Stomach (tissue), 19 donors: ENCODE results near the gene MMP1. TPM values are rescaled to one million over a fixed set of nuclear protein-coding genes. Genes with fewer than 3 reads are reported as not detected.

Experiments used
- DNase-seq, 2 donors: peaks; one replicate each; pipeline versions ENCODE4 v3.0.0 to v3.0.0-alpha.2; 2013 to 2019
- H3K27ac ChIP-seq, 5 donors: fragments of 200-600 bp in 4 of 5; sonication (generic) in 4 of 5; one replicate each; pipeline ENCODE4 v1.5.1; 2013 to 2019; ENCODE audit warnings: mild to moderate bottlenecking in 1 of 5, moderate library complexity in 1 of 5
- H3K27me3 ChIP-seq, 3 donors: fragments of 200-600 bp; sonication (generic); one replicate each; pipeline ENCODE4 v1.5.1; 2017 to 2019; ENCODE audit warnings: mixed run types in 1 of 3
- H3K36me3 ChIP-seq, 4 donors: fragments of 200-600 bp; sonication (generic); 1 replicate in 3 of 4; 2 replicates in 1 of 4; pipeline ENCODE4 v1.5.1; 2016 to 2019
- H3K4me1 ChIP-seq, 4 donors: fragments of 200-600 bp; sonication (generic); one replicate each; pipeline ENCODE4 v1.5.1; 2016 to 2019
- H3K4me3 ChIP-seq, 4 donors: fragments of 200-600 bp; sonication (generic) in 3 of 4; one replicate each; pipeline ENCODE4 v1.5.1; 2016 to 2019; ENCODE audit warnings: mild to moderate bottlenecking in 1 of 4
- H3K9me3 ChIP-seq, 4 donors: fragments of 200-600 bp; sonication (generic); one replicate each; pipeline ENCODE4 v1.5.1; 2016 to 2019
- CTCF ChIP-seq, 7 experiments: fragments of 450-650 bp in 4 of 7; fragments of 200-600 bp in 3 of 7; sonication (generic) in 3 of 7; IDR thresholded peaks; one replicate each; pipeline ENCODE4 v1.5.1; 2016 to 2019; ENCODE audit warnings: antibody characterized with exemption in 7 of 7, control low read depth in 2 of 7, mild to moderate bottlenecking in 1 of 7
- EP300 ChIP-seq: sonication (generic); formaldehyde crosslinking; IDR thresholded peaks from one replicate; pipeline ENCODE4 v1.6.1; 2017; ENCODE audit warnings: antibody characterized with exemption
- POLR2A ChIP-seq, 4 donors: fragments of 450-650 bp; IDR thresholded peaks; one replicate each; pipeline ENCODE4 v1.6.1; 2016; ENCODE audit warnings: antibody characterized with exemption in 4 of 4, control low read depth in 2 of 4, mild to moderate bottlenecking in 1 of 4, moderate library complexity in 1 of 4
- POLR2AphosphoS5 ChIP-seq, 3 donors: sonication (generic); formaldehyde crosslinking; IDR thresholded peaks; one replicate each; pipeline ENCODE4 v1.6.1; 2016; ENCODE audit warnings: antibody characterized with exemption in 3 of 3
- WGBS, 5 donors: extraction: QIAGEN DNeasy Blood & Tissue Kit in 3 of 5; methylation state at CpG; one replicate each; pipeline versions ENCODE4 v1.1.5 to v1.1.7; 2013 to 2018; 5-methylcytosine and 5-hydroxymethylcytosine counted together
- intact Hi-C: fragments of 100-400 bp; cut with DNase I; formaldehyde crosslinking; loops from one replicate; pipeline ENCODE4 v1.15.1; 2023; ENCODE audit warnings: low total_unique reads
- long read RNA-seq, 10 donors: transcript quantifications; one replicate each; lab custom pipeline, GENCODE V29; 2026
- polyA plus RNA-seq, 3 donors: library from polyadenylated mRNA; stranded (reverse); fragments of 200-250 nt; gene quantifications; one replicate each; pipeline ENCODE4 v1.2.3, GENCODE V29; 2013
- total RNA-seq, 5 donors: library from RNA; depleted of rRNA; stranded (reverse); fragments of >200 nt; gene quantifications; one replicate each; pipeline versions ENCODE4 v1.1.0 to v1.2.3, GENCODE V29; 2014 to 2016
- donor health status: healthy with polysubstance abuse.
- donor health status: Bipolar disorder and iron deficiency.
- donor health status: healthy.

MMP1 gene
- 10 to 100 TPM in 1 of 5 donors, 1 to 10 TPM in 1, under 1 TPM in 1, not detected in 2; 0.89 to 13.4 (median 3.8) TPM for total RNA-seq
- polyA plus RNA-seq, result 100 to 1,000 TPM in 1 of 3 donors, 10 to 100 TPM in 1, 1 to 10 TPM in 1; 3.0 to 127 (median 11.2) TPM
- long read RNA-seq, donor 1, partial matches to known transcripts, result 0 of 1 reads
- long read RNA-seq, donor 1, other reads (novel, unspliced or antisense), result 0 of 1 reads
- long read RNA-seq, donor 2, partial matches to known transcripts, result 0 of 4 reads
- long read RNA-seq, donor 2, other reads (novel, unspliced or antisense), result 0 of 4 reads
- long read RNA-seq, donor 3, result 0 reads
- long read RNA-seq, donor 4, result 0 reads
- long read RNA-seq, donor 5, result 0 reads
- long read RNA-seq, donor 6, transcript MMP1-201 (10 exons, 1,970 nt), result major isoform, 5 of 12 reads
- long read RNA-seq, donor 6, partial matches to known transcripts, result 7 of 12 reads
- long read RNA-seq, donor 6, other reads (novel, unspliced or antisense), result 0 of 12 reads
- long read RNA-seq, donor 7, partial matches to known transcripts, result 5 of 6 reads
- long read RNA-seq, donor 7, other reads (novel, unspliced or antisense), result 0 of 6 reads
- long read RNA-seq, donor 8, partial matches to known transcripts, result 0 of 1 reads
- long read RNA-seq, donor 8, other reads (novel, unspliced or antisense), result 0 of 1 reads
- long read RNA-seq, donor 9, result 0 reads
- long read RNA-seq, donor 10, result 0 reads

GRCh38 chr11:102798012-102798746, at the start of gene MMP1:
Gene MMP1, minus strand, starts transcription at chr11:102798160. Its CDS starts 68 bp downstream, at chr11:102798092.
- H3K9me3 ChIP-seq, result no peaks in the 10 kb centered on the region
- peaks cover 8 to 37% (median 10%) of the 10 kb centered on the region in 4 donors for H3K4me1 ChIP-seq
- H3K4me3 ChIP-seq, result no peak within 1 kb of the TSS
- DNase-seq, result no peak
- WGBS, 5 donors, result 78 to 83% (median 81%) methylated on average over 7 of the region's 7 CpGs
- H3K36me3 ChIP-seq, result no peaks in the 10 kb centered on the region
- H3K27me3 ChIP-seq, result no peaks in the 10 kb centered on the region
- intact Hi-C loops, result no loop called here
- no peak within 1 kb of the TSS for H3K27ac ChIP-seq
- peak in 2 of 3 donors; percentile 36 to 42 for TF ChIP-seq POLR2AphosphoS5 (IDR thresholded peaks at IDR 0.05)
- TF ChIP-seq CTCF (IDR thresholded peaks at IDR 0.05), result no peak

GRCh38 chr11:102846292-102846691, 48.3 kb upstream of the MMP1 start:
- Histone ChIP-seq H3K4me1 (peaks cover 0 to 22% (median 7%) of the 10 kb centered on the region in 4 donors), H3K36me3 (no peaks in the 10 kb centered on the region), H3K27ac (no peak overlapping the region), H3K9me3 (no peaks in the 10 kb centered on the region), H3K4me3 (no peak overlapping the region), H3K27me3 (no peaks in the 10 kb centered on the region)
- intact Hi-C loops, result no loop called here
- no peak for TF ChIP-seq EP300
- TF ChIP-seq POLR2A (IDR thresholded peaks at IDR 0.05), result no peak
- TF ChIP-seq CTCF (IDR thresholded peaks at IDR 0.05), result no peak
- TF ChIP-seq POLR2AphosphoS5 (IDR thresholded peaks at IDR 0.05), result no peak
- peak in 1 of 2 donors; percentile 36 for DNase-seq
- WGBS, 5 donors, result 14 to 30% (median 22%) methylated on average over 3 of the region's 3 CpGs

GRCh38 chr11:102843489-102843888, 45.5 kb upstream of the MMP1 start, which contains the start of gene MMP3:
Gene MMP3, minus strand, starts transcription at chr11:102843609. Its CDS starts 63 bp downstream, at chr11:102843546.
- H3K27ac ChIP-seq, result no peak within 1 kb of the TSS
- 75 to 85% (median 75%) methylated on average over 4 of the region's 4 CpGs for WGBS, 5 donors
- H3K4me1 ChIP-seq, result peaks cover 0 to 22% (median 7%) of the 10 kb centered on the region in 4 donors
- H3K27me3 ChIP-seq, result no peaks in the 10 kb centered on the region
- no peak for DNase-seq
- H3K4me3 ChIP-seq, result no peak within 1 kb of the TSS
- TF ChIP-seq EP300 (no peak), CTCF (IDR thresholded peaks at IDR 0.05) (no peak), POLR2AphosphoS5 (IDR thresholded peaks at IDR 0.05) (no peak), POLR2A (IDR thresholded peaks at IDR 0.05) (no peak)
- intact Hi-C loops, result no loop called here
- no peaks in the 10 kb centered on the region for H3K9me3 ChIP-seq
- no peaks in the 10 kb centered on the region for H3K36me3 ChIP-seq

- 0 to 42% (median 18%) methylated on average over 1 of the region's 1 CpG for WGBS, 5 donors
Observed at GRCh38 chr11:102842930-102843329, 45.0 kb upstream of the MMP1 start.

More at GRCh38 chr11:102842930-102843329, 45.0 kb upstream of the MMP1 start:
- TF ChIP-seq CTCF (IDR thresholded peaks at IDR 0.05) (no peak), POLR2A (IDR thresholded peaks at IDR 0.05) (no peak), EP300 (no peak), POLR2AphosphoS5 (IDR thresholded peaks at IDR 0.05) (no peak)
- H3K27ac ChIP-seq, result no peak overlapping the region
- no peaks in the 10 kb centered on the region for H3K9me3 ChIP-seq
- H3K4me1 ChIP-seq, result peaks cover 0 to 22% (median 7%) of the 10 kb centered on the region in 4 donors
- H3K27me3 ChIP-seq, result no peaks in the 10 kb centered on the region
- no peak for DNase-seq
- H3K36me3 ChIP-seq, result no peaks in the 10 kb centered on the region
- no peak overlapping the region for H3K4me3 ChIP-seq
- intact Hi-C loops, result no loop called here
